PC-9 (cell line): ENCODE results near the gene MSH2. TPM values are rescaled to one million over a fixed set of nuclear protein-coding genes. Genes with fewer than 3 reads are reported as not detected.
A peak's percentile ranks its signal among the peaks of the same experiment; 100 is the strongest.

ENCODE experiments used
- Bru-seq: library from RNA; stranded (reverse); fragments of 400-500 nt; gene quantifications from one replicate; lab custom pipeline; 2021; lab: Mats Ljungman, UMichigan
- BruChase-seq, 2 experiments: library from RNA; stranded (reverse); fragments of 400-500 nt; gene quantifications; one replicate each; lab custom pipeline; 2021; lab: Mats Ljungman, UMichigan
- BruUV-seq: library from RNA; stranded (reverse); fragments of 400-500 nt; replicated peaks from 2 replicates; lab custom pipeline; 2021; lab: Mats Ljungman, UMichigan
- CTCF ChIA-PET: fragments of 300-600 bp; sonication (Branson Sonifier 250); formaldehyde crosslinking; loops from one replicate; lab custom pipeline; 2022; ENCODE audit warnings: antibody characterized with exemption; lab: Charles Lee
- POLR2A ChIA-PET: fragments of 300-600 bp; sonication (Branson Sonifier 250); formaldehyde crosslinking; loops from one replicate; lab custom pipeline; 2022; ENCODE audit warnings: antibody characterized with exemption; ENCODE audit not compliant: unreplicated experiment; lab: Charles Lee
- DNase-seq, 2 experiments: peaks; one replicate each; pipeline versions ENCODE4 v3.0.0 to v3.0.0-alpha.2; 2015 to 2022; ENCODE audit warnings: mixed read lengths in 1 of 2
- H2AFZ ChIP-seq: fragments of 200-600 bp; sonication (generic); 2 replicates; pipeline ENCODE4 v1.8.1; 2017; ENCODE audit warnings: antibody characterized with exemption
- H3F3A ChIP-seq: fragments of 200-600 bp; sonication (generic); 2 replicates; pipeline ENCODE4 v1.8.1; 2017; ENCODE audit warnings: antibody characterized with exemption, mild to moderate bottlenecking, low read depth; ENCODE audit not compliant: insufficient read depth
- H3K27ac ChIP-seq: fragments of 200-600 bp; sonication (generic); 2 replicates; pipeline ENCODE4 v1.6.1; 2016; ENCODE audit warnings: mixed run types
- H3K27me3 ChIP-seq: fragments of 200-600 bp; sonication (generic); 2 replicates; pipeline ENCODE4 v1.6.1; 2016; ENCODE audit warnings: low read depth, mixed run types; ENCODE audit not compliant: insufficient read depth
- H3K36me3 ChIP-seq: fragments of 200-600 bp; sonication (generic); 2 replicates; pipeline ENCODE4 v1.6.1; 2016; ENCODE audit warnings: low read depth, mixed run types
- H3K4me1 ChIP-seq: fragments of 200-600 bp; sonication (generic); replicated peaks from 2 replicates; pipeline ENCODE4 v1.6.1; 2016; ENCODE audit warnings: mixed run types; ENCODE audit not compliant: insufficient read depth
- H3K4me2 ChIP-seq: fragments of 200-600 bp; sonication (generic); 2 replicates; pipeline ENCODE4 v1.6.1; 2017; ENCODE audit warnings: mixed run types
- H3K4me3 ChIP-seq: fragments of 200-600 bp; sonication (generic); 2 replicates; pipeline ENCODE4 v1.6.1; 2016; ENCODE audit warnings: mixed run types
- H3K79me2 ChIP-seq: fragments of 200-600 bp; sonication (generic); 2 replicates; pipeline ENCODE4 v1.6.1; 2017; ENCODE audit warnings: low read depth, mixed run types
- H3K9me2 ChIP-seq: fragments of 200-600 bp; sonication (generic); 2 replicates; pipeline ENCODE4 v1.8.1; 2017; ENCODE audit warnings: mild to moderate bottlenecking; ENCODE audit not compliant: insufficient read depth
- H3K9me3 ChIP-seq: fragments of 200-600 bp; sonication (generic); 2 replicates; pipeline ENCODE4 v1.8.1; 2016; ENCODE audit warnings: low read depth; ENCODE audit not compliant: insufficient read depth
- H4K20me1 ChIP-seq: fragments of 200-600 bp; sonication (generic); 2 replicates; pipeline ENCODE4 v1.8.1; 2017; ENCODE audit not compliant: insufficient read depth
- EZH2 ChIP-seq: fragments of 200-600 bp; sonication (generic); IDR thresholded peaks from 2 replicates; pipeline ENCODE4 v1.8.0; 2017; ENCODE audit warnings: antibody characterized with exemption, low read depth
- intact Hi-C: fragments of 100-400 bp; cut with micrococcal nuclease; formaldehyde crosslinking; loops from one replicate; pipeline ENCODE4 v1.10.0; 2022; ENCODE audit not compliant: unreplicated experiment
- long read RNA-seq: library from polyadenylated mRNA; stranded (forward); transcript quantifications from one replicate; pipeline ENCODE4 v2.0.0, GENCODE V29; 2022
- total RNA-seq: library from RNA; stranded (reverse); gene quantifications from 2 replicates; pipeline ENCODE4 v1.2.3, GENCODE V29; 2021
- TF ChIP-seq, protein P1 (sequence below): fragments of 200-600 bp; sonication (generic); conservative IDR thresholded peaks from 2 replicates; pipeline ENCODE4 v1.6.1; 2017; ENCODE audit warnings: mixed run types, antibody characterized with exemption, mild to moderate bottlenecking, moderate library complexity

MSH2 gene
- 41.7 and 54.2 TPM in 2 replicates for total RNA-seq
- Bru-seq, nascent RNA = percentile 76 among the genes with signal in this experiment
- BruChase-seq, experiment 1, labeled RNA remaining after a 2-hour chase = percentile 64 among the genes with signal in this experiment
- BruChase-seq, experiment 2, labeled RNA remaining after a 6-hour chase = percentile 72 among the genes with signal in this experiment
- long read RNA-seq, transcript MSH2-201 (16 exons, 3,307 nt) = major isoform, 77 of 123 reads
- long read RNA-seq, partial matches to known transcripts = 39 of 123 reads
- long read RNA-seq, other reads (novel, unspliced or antisense) = 7 of 123 reads

GRCh38 chr2:47402805-47403608 lies at the start of gene MSH2:
Gene MSH2, plus strand, starts transcription at chr2:47403156. Its CDS starts 36 bp downstream, at chr2:47403192.
- peaks cover 9% of the 10 kb centered on the region; the same call in 1 of the 2 replicates for H3F3A ChIP-seq
- ChIA-PET POLR2A (interaction anchor here (0.6 to 0.8 kb wide), 3 partner anchors 12 to 69 kb away, joined by 5 to 15 read pairs (median 6); no protein-coding TSS in a partner anchor), CTCF (interaction anchor here (1.0 kb wide), 2 partner anchors 68 to 380 kb away, joined by 3 to 6 read pairs; partner anchors contain the start of gene MSH6)
- TF ChIP-seq EZH2 = no peak
- TF ChIP-seq, protein P1, sequence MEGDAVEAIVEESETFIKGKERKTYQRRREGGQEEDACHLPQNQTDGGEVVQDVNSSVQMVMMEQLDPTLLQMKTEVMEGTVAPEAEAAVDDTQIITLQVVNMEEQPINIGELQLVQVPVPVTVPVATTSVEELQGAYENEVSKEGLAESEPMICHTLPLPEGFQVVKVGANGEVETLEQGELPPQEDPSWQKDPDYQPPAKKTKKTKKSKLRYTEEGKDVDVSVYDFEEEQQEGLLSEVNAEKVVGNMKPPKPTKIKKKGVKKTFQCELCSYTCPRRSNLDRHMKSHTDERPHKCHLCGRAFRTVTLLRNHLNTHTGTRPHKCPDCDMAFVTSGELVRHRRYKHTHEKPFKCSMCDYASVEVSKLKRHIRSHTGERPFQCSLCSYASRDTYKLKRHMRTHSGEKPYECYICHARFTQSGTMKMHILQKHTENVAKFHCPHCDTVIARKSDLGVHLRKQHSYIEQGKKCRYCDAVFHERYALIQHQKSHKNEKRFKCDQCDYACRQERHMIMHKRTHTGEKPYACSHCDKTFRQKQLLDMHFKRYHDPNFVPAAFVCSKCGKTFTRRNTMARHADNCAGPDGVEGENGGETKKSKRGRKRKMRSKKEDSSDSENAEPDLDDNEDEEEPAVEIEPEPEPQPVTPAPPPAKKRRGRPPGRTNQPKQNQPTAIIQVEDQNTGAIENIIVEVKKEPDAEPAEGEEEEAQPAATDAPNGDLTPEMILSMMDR = no peak
- peak within 1 kb of the TSS; percentile 61 for H3K4me3 ChIP-seq
- no peaks in the 10 kb centered on the region for H3K27me3 ChIP-seq
- no peaks in the 10 kb centered on the region for H3K9me2 ChIP-seq
- peak within 1 kb of the TSS; percentile 96 for H3K4me2 ChIP-seq
- H2AFZ ChIP-seq = peak within 1 kb of the TSS; percentile 95
- peaks cover 20% of the 10 kb centered on the region for H3K4me1 ChIP-seq
- DNase-seq = peak; percentile 86 to 93
- peak within 1 kb of the TSS; percentile 42 for H3K27ac ChIP-seq
- intact Hi-C loops = loop anchor here (5.0 kb wide), 1 partner anchor 379 kb away; the partner anchor contains the start of gene MSH6
- H3K79me2 ChIP-seq = peaks cover 50% of the 10 kb centered on the region
- peaks cover 4% of the 10 kb centered on the region; the same call in 1 of the 2 replicates for H3K36me3 ChIP-seq
- H3K9me3 ChIP-seq = no peaks in the 10 kb centered on the region
- no TSS peak for BruUV-seq
- no peaks in the 10 kb centered on the region for H4K20me1 ChIP-seq

DNA sequence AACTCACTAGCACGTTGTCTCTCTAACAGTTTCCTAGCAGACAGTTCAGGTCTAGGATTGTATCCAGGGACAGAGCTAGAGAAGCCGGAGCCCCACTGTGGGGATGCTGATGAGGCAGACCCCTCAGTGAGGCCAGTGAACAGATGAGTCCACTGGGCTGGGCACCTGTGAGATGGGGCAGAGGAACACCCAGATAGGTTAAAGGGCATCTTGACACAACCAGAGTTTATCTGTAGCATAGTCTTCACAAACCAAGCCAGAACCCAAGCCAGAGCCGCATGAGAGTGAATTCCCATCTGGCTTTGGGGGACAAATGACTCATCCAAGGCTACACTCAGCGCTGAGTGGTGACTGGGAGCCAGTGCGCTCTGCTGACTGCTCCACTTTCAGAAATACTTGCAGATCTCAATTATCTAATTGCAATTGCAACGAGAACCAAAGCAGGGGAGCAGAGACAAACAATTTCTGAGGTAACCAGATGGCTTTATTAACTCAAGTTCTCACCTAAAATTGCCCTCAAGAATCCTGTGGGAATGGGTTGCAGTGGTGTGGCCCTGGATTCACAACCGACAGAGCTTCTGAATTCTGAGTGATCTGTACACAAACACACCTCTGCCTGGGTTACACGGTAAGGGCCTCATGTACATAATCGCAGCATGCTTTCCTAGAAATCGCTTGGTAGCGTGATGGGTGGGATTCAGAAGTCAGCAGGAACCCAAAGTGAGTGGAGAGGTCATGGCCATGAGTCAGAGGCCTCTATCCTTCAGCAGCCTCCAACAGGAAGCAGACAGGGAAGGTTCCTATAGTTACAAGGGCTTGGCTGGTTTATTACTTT lies 48.7 kb upstream of the MSH2 start:
- no TSS peak for BruUV-seq
- H3K9me3 ChIP-seq = no peaks in the 10 kb centered on the region
- no peaks in the 10 kb centered on the region for H3K79me2 ChIP-seq
- no peaks in the 10 kb centered on the region for H3K27me3 ChIP-seq
- no peak for TF ChIP-seq EZH2
- TF ChIP-seq, protein P1 = no peak
- peaks cover 29% of the 10 kb centered on the region for H3F3A ChIP-seq
- no peaks in the 10 kb centered on the region for H3K36me3 ChIP-seq
- no peaks in the 10 kb centered on the region for H4K20me1 ChIP-seq
- peaks cover 28% of the 10 kb centered on the region for H3K4me1 ChIP-seq
- CTCF ChIA-PET = interaction anchor here (0.7 kb wide), 1 partner anchor 27 kb away, joined by 5 read pairs; no protein-coding TSS in a partner anchor
- peak; percentile 52 to 90 for DNase-seq
- H3K4me3 ChIP-seq = peak overlapping the region; percentile 31; the same call in 1 of the 2 replicates
- peak overlapping the region; percentile 71 for H3K4me2 ChIP-seq
- intact Hi-C loops = loop anchor here (1.0 kb wide), 1 partner anchor 9 kb away; no protein-coding TSS in a partner anchor
- POLR2A ChIA-PET = interaction anchor here (0.6 to 0.7 kb wide), 2 partner anchors 8 to 14 kb away, joined by 4 to 11 read pairs; no protein-coding TSS in a partner anchor
- peak overlapping the region; percentile 78 for H3K27ac ChIP-seq
- H3K9me2 ChIP-seq = no peaks in the 10 kb centered on the region
- peak overlapping the region; percentile 44 for H2AFZ ChIP-seq
